Measurements from ENCODE around the gene WFDC9. TPM values are rescaled to one million over a fixed set of nuclear protein-coding genes. Genes with fewer than 3 reads are reported as not detected.
"Not testable (repeated sequence)": the region's sequence is repeated elsewhere in the genome, so short reads cannot be mapped to it uniquely, and the experiment has no call there.

WFDC9 gene
- total RNA-seq, 2 experiments from 2014 or later, result not detected

GRCh38 chr20:45647441-45648050 lies 16.5 kb upstream of the WFDC9 start:
- Histone ChIP-seq H3K4me2 (ENCODE audit: low read length) (no peak overlapping the region), H4K20me1 (ENCODE audit: insufficient read depth, low read length) (no peaks in the 10 kb centered on the region), H2AFZ (ENCODE audit: low read length) (no peak overlapping the region), H3K36me3 (ENCODE audit: insufficient read depth, low read length) (no peaks in the 10 kb centered on the region), H3K9me2 (ENCODE audit: insufficient read depth, low read length) (no peaks in the 10 kb centered on the region), H3K4me3 (ENCODE audit: low read depth, low read length, poor library complexity, severe bottlenecking) (no peak overlapping the region), H3K27ac (ENCODE audit: low read depth, low read length, poor library complexity, severe bottlenecking) (no peak overlapping the region), H3K9me3 (ENCODE audit: low read length) (no peaks in the 10 kb centered on the region), H3K79me2 (ENCODE audit: insufficient read depth, low read depth, low read length) (no peaks in the 10 kb centered on the region), H3K4me1 (ENCODE audit: insufficient read depth, low read length, poor library complexity, severe bottlenecking) (no peaks in the 10 kb centered on the region)
- ChIA-PET CTCF (ENCODE audit: unreplicated experiment) (no interaction called here), POLR2A (interaction anchor here (0.7 kb wide), 1 partner anchor 59 kb away, joined by 5 read pairs; no protein-coding TSS in a partner anchor)
- no TSS peak for BruUV-seq (replicated peaks)
- DNase-seq (ENCODE audit: low spot score), result no peak
- TF ChIP-seq EZH2phosphoT487 (IDR thresholded peaks at IDR 0.05; ENCODE audit: borderline replicate concordance, low read depth, low read length) (no peak), CTCF (conservative IDR thresholded peaks at IDR 0.05; ENCODE audit: low read length) (no peak)
- intact Hi-C loops (cut with micrococcal nuclease; ENCODE audit: unreplicated experiment), result no loop called here

- POLR2A ChIA-PET, result no interaction called here
- Histone ChIP-seq H3K4me2 (ENCODE audit: low read length) (no peak overlapping the region), H3K9me3 (ENCODE audit: low read length) (no peaks in the 10 kb centered on the region), H3K4me3 (ENCODE audit: low read depth, low read length, poor library complexity, severe bottlenecking) (no peak overlapping the region), H3K9me2 (ENCODE audit: insufficient read depth, low read length) (no peaks in the 10 kb centered on the region), H2AFZ (ENCODE audit: low read length) (no peak overlapping the region), H3K36me3 (ENCODE audit: insufficient read depth, low read length) (no peaks in the 10 kb centered on the region), H4K20me1 (ENCODE audit: insufficient read depth, low read length) (no peaks in the 10 kb centered on the region), H3K4me1 (ENCODE audit: insufficient read depth, low read length, poor library complexity, severe bottlenecking) (no peaks in the 10 kb centered on the region), H3K27ac (ENCODE audit: low read depth, low read length, poor library complexity, severe bottlenecking) (no peak overlapping the region), H3K79me2 (ENCODE audit: insufficient read depth, low read depth, low read length) (no peaks in the 10 kb centered on the region)
- BruUV-seq (replicated peaks), result no TSS peak
- no peak for DNase-seq (ENCODE audit: low spot score)
- CTCF ChIA-PET (ENCODE audit: unreplicated experiment), result no interaction called here
- TF ChIP-seq CTCF (conservative IDR thresholded peaks at IDR 0.05; ENCODE audit: low read length) (no peak), EZH2phosphoT487 (IDR thresholded peaks at IDR 0.05; ENCODE audit: borderline replicate concordance, low read depth, low read length) (no peak)
- intact Hi-C loops (cut with micrococcal nuclease; ENCODE audit: unreplicated experiment), result no loop called here
Measured at GRCh38 chr20:45646875-45647274, 15.8 kb upstream of the WFDC9 start.

- H3K36me3 ChIP-seq (ENCODE audit: insufficient read depth, low read length); H3K4me3 ChIP-seq (ENCODE audit: low read depth, low read length, poor library complexity, severe bottlenecking); H3K27ac ChIP-seq (ENCODE audit: low read depth, low read length, poor library complexity, severe bottlenecking); CTCF ChIA-PET (ENCODE audit: unreplicated experiment); H3K4me1 ChIP-seq (ENCODE audit: insufficient read depth, low read length, poor library complexity, severe bottlenecking); DNase-seq (ENCODE audit: low spot score); intact Hi-C loops (cut with micrococcal nuclease; ENCODE audit: unreplicated experiment); H3K4me2 ChIP-seq (ENCODE audit: low read length); POLR2A ChIA-PET; H3K79me2 ChIP-seq (ENCODE audit: insufficient read depth, low read depth, low read length); BruUV-seq (replicated peaks); H2AFZ ChIP-seq (ENCODE audit: low read length); H3K9me2 ChIP-seq (ENCODE audit: insufficient read depth, low read length); H3K9me3 ChIP-seq (ENCODE audit: low read length); H4K20me1 ChIP-seq (ENCODE audit: insufficient read depth, low read length): not testable (repeated sequence)
Measured at GRCh38 chr20:45645869-45646268, 14.8 kb upstream of the WFDC9 start.

- BruUV-seq (replicated peaks); H3K4me3 ChIP-seq (ENCODE audit: low read depth, low read length, poor library complexity, severe bottlenecking); CTCF ChIA-PET (ENCODE audit: unreplicated experiment); H3K9me2 ChIP-seq (ENCODE audit: insufficient read depth, low read length); H2AFZ ChIP-seq (ENCODE audit: low read length); H3K4me1 ChIP-seq (ENCODE audit: insufficient read depth, low read length, poor library complexity, severe bottlenecking); H3K79me2 ChIP-seq (ENCODE audit: insufficient read depth, low read depth, low read length); H3K4me2 ChIP-seq (ENCODE audit: low read length); POLR2A ChIA-PET; intact Hi-C loops (cut with micrococcal nuclease; ENCODE audit: unreplicated experiment); H3K36me3 ChIP-seq (ENCODE audit: insufficient read depth, low read length); H4K20me1 ChIP-seq (ENCODE audit: insufficient read depth, low read length); DNase-seq (ENCODE audit: low spot score); H3K9me3 ChIP-seq (ENCODE audit: low read length); H3K27ac ChIP-seq (ENCODE audit: low read depth, low read length, poor library complexity, severe bottlenecking): not testable (repeated sequence)
Measured at GRCh38 chr20:45641076-45641475, 10.0 kb upstream of the WFDC9 start.
